DND-41 (cell line): ENCODE data around the gene LRP2BP.

Experiments
- ATAC-seq: fragments of 200-7000 bp; cut with Tn5 transposase; 3 replicates; pipeline ENCODE4 v1.9.1; 2021; ENCODE audit warnings: low read depth; ENCODE audit not compliant: insufficient read depth
- DNase-seq: peaks from one replicate; pipeline ENCODE4 v3.0.0-alpha.2; 2020
- H2AFZ ChIP-seq: 2 replicates; pipeline ENCODE4 v1.6.0; 2012; ENCODE audit warnings: low read depth, low read length
- H3K27ac ChIP-seq: 2 replicates; pipeline ENCODE4 v1.5.1; 2012; ENCODE audit warnings: low read length, inconsistent platforms
- H3K27me3 ChIP-seq: fragments of 200-600 bp; sonication (generic); 2 replicates; pipeline ENCODE4 v1.6.0; 2012; ENCODE audit warnings: low read length, mild to moderate bottlenecking, inconsistent platforms; ENCODE audit not compliant: insufficient read depth, poor library complexity
- H3K36me3 ChIP-seq: 2 replicates; pipeline ENCODE4 v1.5.1; 2012; ENCODE audit warnings: low read length, inconsistent platforms; ENCODE audit not compliant: insufficient read depth
- H3K4me1 ChIP-seq: 2 replicates; pipeline ENCODE4 v1.5.1; 2012; ENCODE audit warnings: mild to moderate bottlenecking, low read length; ENCODE audit not compliant: insufficient read depth
- H3K4me2 ChIP-seq: 2 replicates; pipeline ENCODE4 v1.6.0; 2012; ENCODE audit warnings: mild to moderate bottlenecking, moderate library complexity, low read length, inconsistent platforms; ENCODE audit not compliant: insufficient read depth
- H3K4me3 ChIP-seq, 2 experiments: fragments of 200-600 bp in 1 of 2; shearing (Covaris generic) in 1 of 2; 2 replicates each; pipeline ENCODE4 v1.5.1; 2012 to 2016; ENCODE audit warnings: inconsistent platforms in 2 of 2, low read length in 2 of 2, mild to moderate bottlenecking in 2 of 2, low read depth in 1 of 2, moderate library complexity in 1 of 2
- H3K79me2 ChIP-seq: 2 replicates; pipeline ENCODE4 v1.6.0; 2012; ENCODE audit warnings: low read length, inconsistent platforms; ENCODE audit not compliant: insufficient read depth
- H3K9ac ChIP-seq: 2 replicates; pipeline ENCODE4 v1.6.0; 2012; ENCODE audit warnings: low read depth, mild to moderate bottlenecking, inconsistent platforms, low read length, moderate library complexity
- H3K9me3 ChIP-seq: 2 replicates; pipeline ENCODE4 v1.5.1; 2012; ENCODE audit warnings: low read length, moderate library complexity, mild to moderate bottlenecking, inconsistent platforms; ENCODE audit not compliant: insufficient read depth, severe bottlenecking
- H4K20me1 ChIP-seq: 2 replicates; pipeline ENCODE4 v1.6.0; 2012; ENCODE audit warnings: low read length; ENCODE audit not compliant: insufficient read depth
- CTCF ChIP-seq: IDR thresholded peaks from 2 replicates; pipeline ENCODE4 v1.5.1; 2012; ENCODE audit warnings: borderline replicate concordance, low read length, moderate library complexity, mild to moderate bottlenecking; ENCODE audit not compliant: poor library complexity, severe bottlenecking; ENCODE audit errors: extremely low read depth
- EZH2 ChIP-seq: IDR thresholded peaks from 3 replicates; pipeline ENCODE4 v1.6.1; 2012; ENCODE audit warnings: borderline replicate concordance, low read depth, mild to moderate bottlenecking, moderate library complexity, low read length, inconsistent platforms; ENCODE audit not compliant: severe bottlenecking

The LRP2BP gene

DNA sequence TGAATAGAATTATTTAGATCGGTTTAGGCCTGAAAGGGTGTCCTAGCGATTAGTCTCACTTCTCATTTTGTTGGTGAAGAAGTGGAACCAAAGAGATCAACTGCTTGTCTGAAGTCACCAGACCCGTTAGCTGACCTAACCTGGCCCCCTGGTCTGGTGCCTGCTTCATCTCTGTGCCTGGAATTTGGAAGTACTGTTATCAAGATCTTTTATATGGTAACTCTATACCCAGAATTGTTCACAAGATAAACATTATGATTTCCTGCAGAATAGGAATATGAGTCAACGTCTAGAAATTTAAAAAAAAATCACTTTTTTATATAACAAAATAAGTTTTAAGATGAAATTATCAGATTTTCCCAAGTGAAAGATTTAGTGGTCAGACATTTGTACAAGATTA lies 37.2 kb downstream of the LRP2BP start:
- H3K4me2 ChIP-seq, result no peak overlapping the region
- ATAC-seq, result no peak

DNA sequence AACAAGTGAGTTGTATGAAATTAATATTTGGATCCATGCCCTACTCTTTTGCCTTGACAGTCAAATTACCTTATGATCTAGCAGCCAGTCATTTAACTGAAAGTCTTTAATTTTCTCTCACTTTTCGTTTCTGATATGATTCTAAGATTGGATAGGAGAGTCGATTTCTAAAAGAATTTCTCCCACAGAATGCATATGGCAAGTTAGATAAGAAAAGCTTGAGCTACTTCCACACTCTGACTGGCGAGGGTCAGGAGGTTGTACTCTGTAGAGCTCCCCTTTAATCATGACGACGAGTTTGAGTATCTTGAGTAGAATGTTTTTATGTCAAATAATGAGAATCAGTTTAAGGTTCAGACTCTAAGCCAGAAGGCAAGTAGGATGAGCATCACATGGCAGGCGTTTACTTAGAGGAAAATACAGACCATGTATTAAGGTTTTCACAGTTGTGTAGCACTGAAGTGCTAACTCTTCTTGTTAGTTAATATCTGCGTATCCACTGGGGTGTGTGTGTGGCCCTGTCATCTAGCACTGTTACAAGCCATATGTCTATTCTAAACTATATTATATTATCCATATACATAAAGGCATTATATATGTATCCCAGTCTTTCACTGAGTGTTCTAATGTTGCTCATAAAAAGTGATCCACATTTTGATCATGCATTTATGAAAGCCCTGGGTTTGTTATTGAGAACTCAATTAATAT lies 37.8 kb downstream of the LRP2BP start:
- Histone ChIP-seq H3K4me1 (no peaks in the 10 kb centered on the region), H3K79me2 (no peaks in the 10 kb centered on the region), H3K27me3 (no peaks in the 10 kb centered on the region), H4K20me1 (no peaks in the 10 kb centered on the region), H3K9me3 (no peaks in the 10 kb centered on the region), H3K9ac (no peak overlapping the region), H3K4me3 (no peak overlapping the region), H3K36me3 (no peaks in the 10 kb centered on the region), H2AFZ (no peak overlapping the region), H3K4me2 (no peak overlapping the region), H3K27ac (no peak overlapping the region)
- DNase-seq (no peak), ATAC-seq (no peak)
- TF ChIP-seq EZH2 (no peak), CTCF (no peak)

More for the DNA sequence above, 37.2 kb downstream of the LRP2BP start:
- no peak for DNase-seq
- Histone ChIP-seq H3K79me2 (no peaks in the 10 kb centered on the region), H3K27me3 (no peaks in the 10 kb centered on the region), H3K27ac (no peak overlapping the region), H3K36me3 (no peaks in the 10 kb centered on the region), H2AFZ (no peak overlapping the region), H4K20me1 (no peaks in the 10 kb centered on the region), H3K4me3 (no peak overlapping the region), H3K4me1 (no peaks in the 10 kb centered on the region), H3K9ac (no peak overlapping the region), H3K9me3 (no peaks in the 10 kb centered on the region)
- TF ChIP-seq CTCF, result no peak
- TF ChIP-seq EZH2, result no peak

DNA sequence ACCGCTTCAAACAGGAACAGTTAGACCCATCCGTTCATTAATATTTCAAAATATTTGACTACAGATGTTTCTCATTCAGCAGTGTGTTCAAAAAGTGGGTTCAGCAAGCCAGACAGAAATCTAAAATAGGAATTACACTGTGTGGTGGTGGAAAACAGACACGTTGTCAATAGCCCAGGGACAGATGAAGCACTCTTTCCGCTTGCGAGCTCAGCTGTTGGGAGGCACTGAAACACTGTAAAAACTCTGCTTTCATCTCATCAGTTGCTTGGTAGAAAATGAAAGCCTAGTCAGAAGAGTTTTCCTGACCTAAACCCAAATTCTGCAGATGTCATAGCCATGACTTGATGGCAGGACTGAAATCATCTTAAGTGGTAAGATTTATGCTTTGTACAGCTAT lies 38.5 kb downstream of the LRP2BP start:
- TF ChIP-seq EZH2 (no peak), CTCF (no peak)
- Histone ChIP-seq H3K79me2 (no peaks in the 10 kb centered on the region), H3K36me3 (no peaks in the 10 kb centered on the region)

More for the DNA sequence above, 38.5 kb downstream of the LRP2BP start:
- Histone ChIP-seq H3K4me2 (no peak overlapping the region), H3K4me1 (no peaks in the 10 kb centered on the region), H3K27me3 (peaks cover 5% of the 10 kb centered on the region), H2AFZ (no peak overlapping the region), H3K9ac (no peak overlapping the region), H3K27ac (no peak overlapping the region), H3K9me3 (no peaks in the 10 kb centered on the region), H4K20me1 (no peaks in the 10 kb centered on the region), H3K4me3 (no peak overlapping the region)
- no peak for ATAC-seq
- DNase-seq, result no peak
